Prostate gland (tissue), 2 donors: ENCODE results near the gene TBX5.

Experiments used
- CTCF ChIP-seq, 4 experiments: fragments of 200-600 bp in 2 of 4; fragments of 450-650 bp in 2 of 4; sonication (generic) in 2 of 4; IDR thresholded peaks; 1 replicate in 3 of 4; 2 replicates in 1 of 4; pipeline ENCODE4 v1.5.1; 2016 to 2019; ENCODE audit warnings: antibody characterized with exemption in 4 of 4, mild to moderate bottlenecking in 2 of 4, moderate library complexity in 2 of 4
- POLR2A ChIP-seq: fragments of 450-650 bp; IDR thresholded peaks from one replicate; pipeline ENCODE4 v1.6.1; 2016; ENCODE audit warnings: antibody characterized with exemption, mild to moderate bottlenecking

- TF ChIP-seq CTCF (IDR thresholded peaks at IDR 0.05) = no peak
- TF ChIP-seq POLR2A = no peak
Observed at GRCh38 chr12:114400925-114401324, 5.0 kb downstream of the TBX5 start.
